ENCODE results near the gene SLC9A3. TPM values are rescaled to one million over a fixed set of nuclear protein-coding genes. Genes with fewer than 3 reads are reported as not detected.

The SLC9A3 gene
- total RNA-seq, 1 experiment from 2014 or later = 1.5 TPM

DNA sequence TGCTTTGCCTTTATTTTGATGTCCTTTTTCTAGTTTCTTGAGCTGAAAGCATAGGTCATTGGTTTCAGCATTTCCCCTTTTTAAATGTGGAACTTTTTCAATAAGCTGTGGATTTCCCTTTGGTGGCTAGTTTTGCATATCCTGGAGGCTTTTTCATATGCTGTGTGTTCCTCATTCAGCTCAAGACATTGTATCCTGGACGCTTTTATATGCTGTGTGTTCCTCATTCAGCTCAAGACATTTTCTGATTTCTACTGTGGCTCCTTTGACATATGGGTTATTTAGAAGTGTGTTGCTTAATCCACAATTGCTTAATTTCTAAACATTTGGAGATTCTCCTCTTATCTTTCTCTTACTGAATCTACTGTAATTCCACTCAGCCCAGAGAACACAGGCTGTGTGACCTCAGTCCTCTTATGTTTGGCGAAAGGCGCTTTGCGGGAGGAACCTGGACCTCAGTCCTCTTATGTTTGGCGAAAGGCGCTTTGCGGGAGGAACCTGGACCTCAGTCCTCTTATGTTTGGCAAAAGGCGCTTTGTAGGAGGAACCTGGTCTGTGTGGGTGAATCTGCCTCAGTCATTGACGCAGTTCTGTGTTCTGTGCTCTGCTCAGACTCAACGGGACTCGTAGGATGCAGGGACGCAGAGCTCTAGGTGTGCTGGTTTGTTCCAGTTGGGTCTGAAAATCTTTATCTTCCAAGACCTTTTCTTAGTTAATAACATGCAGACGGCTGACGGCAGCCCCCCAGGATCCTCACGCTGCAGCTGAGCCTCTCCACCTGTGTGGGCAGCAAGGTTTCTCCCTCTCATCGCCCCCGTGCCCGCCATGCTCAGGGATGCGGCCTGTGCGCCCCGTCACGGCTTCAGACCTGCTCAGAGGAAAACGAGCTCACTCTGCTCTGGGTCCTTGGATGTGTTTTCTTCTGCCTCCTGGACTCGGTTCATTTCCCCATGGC lies 6.0 kb upstream of the SLC9A3 start:
- no peaks in the 10 kb centered on the region for H3K9me2 ChIP-seq (ENCODE audit: insufficient read depth)
- H3K9me3 ChIP-seq (ENCODE audit: control insufficient read depth in 1 of 2, insufficient read depth in 1 of 2, low read depth in 1 of 2, low read length in 2 of 2) = no peaks in the 10 kb centered on the region
- peaks cover 15% of the 10 kb centered on the region; the same call in 1 of the 2 replicates for H3K27me3 ChIP-seq (ENCODE audit: insufficient read depth, low read length)
- H3K4me3 ChIP-seq (replicated peaks in 1 of 2; ENCODE audit: low read depth in 1 of 2, low read length in 2 of 2) = no peak overlapping the region
- H3K4me2 ChIP-seq (ENCODE audit: low read length) = no peak overlapping the region
- RAD21 ChIA-PET (ENCODE audit: low non-redundant PET in 1 of 2, low total read pairs in 2 of 2, uncharacterized antibody in 2 of 2, unreplicated experiment in 2 of 2) = no interaction called here
- intact Hi-C loops (cut with micrococcal nuclease) = no loop called here
- no peaks in the 10 kb centered on the region for H3K79me2 ChIP-seq (ENCODE audit: insufficient read depth, low read length)
- H3K36me3 ChIP-seq (ENCODE audit: control insufficient read depth in 1 of 2, insufficient read depth in 2 of 2, low read length in 2 of 2) = no peaks in the 10 kb centered on the region
- H3K9ac ChIP-seq (ENCODE audit: low read length) = no peak overlapping the region
- CTCF ChIA-PET = no interaction called here
- no peak overlapping the region for H3K27ac ChIP-seq (ENCODE audit: low read depth, low read length)
- no peak for ATAC-seq
- no peaks in the 10 kb centered on the region for H3K4me1 ChIP-seq (ENCODE audit: control insufficient read depth in 1 of 2, insufficient read depth in 2 of 2, low read length in 2 of 2)
- TF ChIP-seq FOSL1 (IDR thresholded peaks at IDR 0.05; ENCODE audit: low read depth) (no peak), SRF (IDR thresholded peaks at IDR 0.05; ENCODE audit: low read depth) (no peak), POLR2A (IDR thresholded peaks at IDR 0.05; ENCODE audit: borderline replicate concordance, extremely low read depth, insufficient read depth, insufficient read length) (no peak), EZH2phosphoT487 (IDR thresholded peaks at IDR 0.05; ENCODE audit: borderline replicate concordance) (no peak), EZH2 (IDR thresholded peaks at IDR 0.05) (no peak), JUND (IDR thresholded peaks at IDR 0.05) (no peak), RAD21 (IDR thresholded peaks at IDR 0.05; ENCODE audit: low read depth) (no peak)
- TF ChIP-seq, protein P1, sequence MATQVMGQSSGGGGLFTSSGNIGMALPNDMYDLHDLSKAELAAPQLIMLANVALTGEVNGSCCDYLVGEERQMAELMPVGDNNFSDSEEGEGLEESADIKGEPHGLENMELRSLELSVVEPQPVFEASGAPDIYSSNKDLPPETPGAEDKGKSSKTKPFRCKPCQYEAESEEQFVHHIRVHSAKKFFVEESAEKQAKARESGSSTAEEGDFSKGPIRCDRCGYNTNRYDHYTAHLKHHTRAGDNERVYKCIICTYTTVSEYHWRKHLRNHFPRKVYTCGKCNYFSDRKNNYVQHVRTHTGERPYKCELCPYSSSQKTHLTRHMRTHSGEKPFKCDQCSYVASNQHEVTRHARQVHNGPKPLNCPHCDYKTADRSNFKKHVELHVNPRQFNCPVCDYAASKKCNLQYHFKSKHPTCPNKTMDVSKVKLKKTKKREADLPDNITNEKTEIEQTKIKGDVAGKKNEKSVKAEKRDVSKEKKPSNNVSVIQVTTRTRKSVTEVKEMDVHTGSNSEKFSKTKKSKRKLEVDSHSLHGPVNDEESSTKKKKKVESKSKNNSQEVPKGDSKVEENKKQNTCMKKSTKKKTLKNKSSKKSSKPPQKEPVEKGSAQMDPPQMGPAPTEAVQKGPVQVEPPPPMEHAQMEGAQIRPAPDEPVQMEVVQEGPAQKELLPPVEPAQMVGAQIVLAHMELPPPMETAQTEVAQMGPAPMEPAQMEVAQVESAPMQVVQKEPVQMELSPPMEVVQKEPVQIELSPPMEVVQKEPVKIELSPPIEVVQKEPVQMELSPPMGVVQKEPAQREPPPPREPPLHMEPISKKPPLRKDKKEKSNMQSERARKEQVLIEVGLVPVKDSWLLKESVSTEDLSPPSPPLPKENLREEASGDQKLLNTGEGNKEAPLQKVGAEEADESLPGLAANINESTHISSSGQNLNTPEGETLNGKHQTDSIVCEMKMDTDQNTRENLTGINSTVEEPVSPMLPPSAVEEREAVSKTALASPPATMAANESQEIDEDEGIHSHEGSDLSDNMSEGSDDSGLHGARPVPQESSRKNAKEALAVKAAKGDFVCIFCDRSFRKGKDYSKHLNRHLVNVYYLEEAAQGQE (IDR thresholded peaks at IDR 0.05; ENCODE audit: low read depth) = no peak
- TF ChIP-seq, protein P2, sequence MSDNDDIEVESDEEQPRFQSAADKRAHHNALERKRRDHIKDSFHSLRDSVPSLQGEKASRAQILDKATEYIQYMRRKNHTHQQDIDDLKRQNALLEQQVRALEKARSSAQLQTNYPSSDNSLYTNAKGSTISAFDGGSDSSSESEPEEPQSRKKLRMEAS (IDR thresholded peaks at IDR 0.05) = no peak
- H2AFZ ChIP-seq (ENCODE audit: low read depth, low read length, poor library complexity, severe bottlenecking) = no peak overlapping the region
- DNase-seq (ENCODE audit: low read depth, low spot score) = no peak
- no TSS peak for BruUV-seq (replicated peaks)
- no peaks in the 10 kb centered on the region for H4K20me1 ChIP-seq (ENCODE audit: insufficient read depth)
- POLR2A ChIA-PET = no interaction called here
